ENCODE measurements around the gene INPP5D. TPM values are rescaled to one million over a fixed set of nuclear protein-coding genes. Genes with fewer than 3 reads are reported as not detected.
"Not testable (repeated sequence)": the region's sequence is repeated elsewhere in the genome, so short reads cannot be mapped to it uniquely, and the experiment has no call there.

Gene INPP5D
- total RNA-seq, 1 experiment from 2014 or later = 2.0 TPM

DNA sequence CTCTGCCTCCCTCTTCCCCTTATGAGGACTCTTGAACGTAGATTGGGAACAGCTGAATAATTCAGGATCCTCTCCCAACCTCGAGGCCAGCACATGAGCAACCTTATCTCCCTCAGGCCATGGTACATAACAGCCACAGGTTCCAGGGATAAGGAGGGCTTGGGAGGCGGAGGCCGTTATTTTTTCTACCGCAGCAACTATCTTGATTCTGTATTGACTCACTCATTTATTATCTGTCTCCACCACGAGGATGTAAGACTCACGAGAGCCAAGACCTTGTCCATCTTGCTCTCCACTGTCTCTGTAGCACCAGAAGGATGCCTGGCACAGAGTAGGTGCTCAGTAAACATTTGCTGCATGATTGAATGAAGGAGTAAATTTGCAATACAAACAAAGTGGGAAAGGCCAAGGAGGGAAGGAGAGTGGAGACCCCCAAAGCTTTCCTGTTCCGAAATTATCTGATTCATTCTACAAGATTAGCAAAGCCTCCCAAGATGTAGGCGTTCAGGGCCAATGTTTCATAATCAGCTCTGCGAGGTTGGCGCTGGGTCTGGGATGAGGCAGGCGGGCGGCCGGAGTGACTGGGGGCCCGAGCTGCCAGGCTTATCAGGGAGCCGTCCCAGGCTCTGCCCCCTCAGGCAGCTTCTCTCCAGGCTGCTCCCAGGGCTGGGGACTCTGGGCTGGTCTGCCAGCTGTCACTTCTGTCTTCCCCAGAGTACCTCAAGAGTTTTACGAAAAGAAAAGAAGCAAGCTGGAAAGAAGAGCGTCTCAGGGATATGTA, 31.6 kb downstream of the INPP5D start:
- no peak for DNase-seq (ENCODE audit: low read depth)

DNA sequence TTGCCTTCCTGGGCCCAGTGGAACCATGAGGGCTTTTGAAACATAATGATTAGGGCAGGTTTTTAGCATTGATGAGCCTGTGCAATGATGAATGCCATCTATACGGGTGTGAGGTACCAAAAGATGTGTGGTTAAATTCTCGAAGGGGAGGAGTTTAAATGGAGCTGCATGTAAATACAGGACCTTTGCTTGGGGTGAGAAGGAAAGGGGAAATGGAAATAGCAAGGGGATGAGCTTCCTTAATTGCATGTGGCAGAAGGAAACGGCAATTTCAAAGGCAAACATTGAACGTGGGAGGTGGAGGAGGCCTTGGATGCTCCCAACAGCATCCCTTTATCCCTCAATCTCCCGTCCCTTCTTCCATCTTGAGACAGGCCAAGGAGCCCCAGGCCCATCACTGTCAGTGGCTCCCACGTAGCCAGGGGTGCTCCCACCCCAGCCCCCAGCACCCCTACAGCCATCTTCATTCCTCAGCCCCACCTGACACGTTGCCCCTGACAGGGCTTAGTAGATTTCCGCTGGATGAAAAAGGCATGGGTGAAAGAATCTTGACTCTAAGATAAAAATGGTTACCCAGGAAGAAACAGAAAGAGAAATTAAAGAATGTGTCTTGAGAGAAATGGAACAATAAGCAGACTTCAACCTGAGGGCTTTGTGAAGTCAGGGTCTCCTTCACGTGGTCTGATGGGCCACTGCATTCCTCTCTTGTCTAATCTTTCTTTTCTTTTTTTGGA, 32.5 kb downstream of the INPP5D start:
- no peak for DNase-seq (ENCODE audit: low read depth)

DNA sequence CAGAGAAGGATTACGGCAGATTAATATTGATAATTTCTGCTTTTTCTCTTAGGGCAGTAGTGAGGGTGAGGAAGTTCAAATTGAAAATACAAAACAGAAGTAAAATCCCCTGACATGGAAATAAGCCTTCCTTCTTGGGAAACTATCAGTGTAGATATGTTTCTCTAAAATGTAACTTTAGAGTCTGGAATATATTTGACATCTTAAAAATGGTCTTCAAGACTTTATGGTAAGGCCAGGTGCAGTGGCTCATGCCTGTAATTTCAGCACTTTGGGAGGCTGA, 33.0 kb downstream of the INPP5D start:
- no peak for DNase-seq (ENCODE audit: low read depth)

DNA sequence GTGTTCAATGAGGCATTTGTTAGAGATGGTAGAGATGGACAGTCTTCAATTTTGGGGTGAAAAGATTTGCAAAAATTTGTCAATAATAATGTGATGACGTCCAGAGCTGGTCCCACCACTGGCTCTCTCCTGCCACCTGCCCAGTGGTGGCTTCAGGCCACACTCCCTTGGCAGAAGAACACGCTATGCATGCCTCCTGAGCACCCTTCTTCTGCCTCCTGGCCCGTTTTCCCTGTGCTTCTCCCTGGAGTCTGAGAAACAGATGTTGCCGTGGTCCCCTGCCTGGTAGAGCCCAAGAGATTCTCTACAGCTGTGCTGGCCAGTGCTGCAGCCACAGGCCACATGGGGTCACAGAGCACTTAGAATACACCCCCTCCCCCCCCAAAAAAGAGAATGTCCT, 33.6 kb downstream of the INPP5D start:
- DNase-seq (ENCODE audit: low read depth) = no peak

DNA sequence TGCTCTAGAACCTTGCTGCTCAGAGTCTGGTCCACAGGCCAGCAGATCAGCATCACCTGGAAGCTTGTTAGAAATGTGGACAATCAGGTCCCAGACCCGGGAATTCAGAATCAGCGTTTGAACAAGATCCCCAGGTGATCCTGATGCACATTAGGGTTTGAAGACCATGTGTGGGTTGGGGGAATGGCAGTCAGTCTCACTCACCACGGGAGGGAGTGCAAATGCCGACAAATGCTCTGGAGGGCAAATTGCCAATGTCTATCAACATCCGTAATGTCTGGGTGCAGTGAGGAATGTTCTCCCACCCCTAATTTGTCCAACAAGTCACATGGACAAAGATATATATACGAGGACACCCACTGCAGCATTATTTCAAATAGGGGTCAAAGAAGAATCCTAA, 34.5 kb downstream of the INPP5D start:
- DNase-seq (ENCODE audit: low read depth) = no peak

DNA sequence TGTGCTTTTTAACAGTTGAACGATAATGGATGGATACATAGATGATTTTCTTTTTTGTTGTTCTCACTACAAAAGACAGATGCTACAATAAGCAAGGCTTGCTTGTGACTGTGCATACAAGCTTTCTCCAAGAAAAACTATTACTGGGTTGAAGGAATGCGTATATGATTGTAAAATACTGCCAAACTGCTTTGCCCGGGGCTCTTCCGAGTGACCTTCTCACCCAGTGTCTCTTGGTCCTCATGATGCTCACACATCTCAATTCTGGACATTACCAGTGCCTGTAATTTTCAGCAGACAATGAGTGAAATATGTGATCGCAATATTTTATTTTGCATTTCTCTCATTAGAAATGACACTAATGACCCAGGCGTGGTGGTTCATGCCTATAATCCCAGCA, 35.9 kb downstream of the INPP5D start:
- DNase-seq (ENCODE audit: low read depth) = no peak

DNA sequence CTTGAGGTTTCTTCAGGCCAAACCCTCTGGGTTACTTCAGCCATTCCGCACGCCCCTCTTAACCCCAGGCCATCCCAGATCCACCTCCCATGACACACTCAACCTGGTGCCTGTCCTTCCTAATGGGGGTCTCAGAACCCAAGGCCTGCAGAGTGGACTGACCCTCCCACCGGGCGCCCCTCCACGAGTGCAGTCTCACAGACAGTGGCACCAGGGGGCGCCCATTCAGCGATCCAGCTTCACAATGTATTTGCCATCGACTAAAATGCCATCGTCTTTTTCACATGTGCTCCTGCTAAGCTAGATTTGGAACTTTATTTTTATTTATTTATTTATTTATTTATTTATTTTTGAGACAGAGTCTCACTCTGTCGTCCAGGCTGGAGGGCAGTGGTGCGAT, 38.5 kb downstream of the INPP5D start:
- no peak for DNase-seq (ENCODE audit: low read depth)

DNA sequence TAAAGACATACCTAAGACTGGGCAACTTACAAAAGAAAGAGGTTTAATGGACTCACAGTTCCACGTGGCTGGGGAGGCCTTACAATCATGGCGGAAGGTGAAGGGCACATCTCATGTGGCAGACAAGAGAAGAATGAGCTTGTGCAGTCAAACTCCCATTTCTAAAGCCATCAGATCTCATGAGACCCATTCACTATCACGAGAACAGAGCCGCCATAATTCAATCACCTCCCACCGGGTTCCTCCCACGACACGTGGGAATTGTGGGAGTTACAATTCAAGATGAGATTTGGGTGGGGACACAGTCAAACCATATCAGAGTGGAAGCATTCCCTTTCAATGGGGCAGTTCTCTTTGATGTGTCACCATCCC, 39.7 kb downstream of the INPP5D start:
- not testable (repeated sequence) for DNase-seq (ENCODE audit: low read depth)

DNA sequence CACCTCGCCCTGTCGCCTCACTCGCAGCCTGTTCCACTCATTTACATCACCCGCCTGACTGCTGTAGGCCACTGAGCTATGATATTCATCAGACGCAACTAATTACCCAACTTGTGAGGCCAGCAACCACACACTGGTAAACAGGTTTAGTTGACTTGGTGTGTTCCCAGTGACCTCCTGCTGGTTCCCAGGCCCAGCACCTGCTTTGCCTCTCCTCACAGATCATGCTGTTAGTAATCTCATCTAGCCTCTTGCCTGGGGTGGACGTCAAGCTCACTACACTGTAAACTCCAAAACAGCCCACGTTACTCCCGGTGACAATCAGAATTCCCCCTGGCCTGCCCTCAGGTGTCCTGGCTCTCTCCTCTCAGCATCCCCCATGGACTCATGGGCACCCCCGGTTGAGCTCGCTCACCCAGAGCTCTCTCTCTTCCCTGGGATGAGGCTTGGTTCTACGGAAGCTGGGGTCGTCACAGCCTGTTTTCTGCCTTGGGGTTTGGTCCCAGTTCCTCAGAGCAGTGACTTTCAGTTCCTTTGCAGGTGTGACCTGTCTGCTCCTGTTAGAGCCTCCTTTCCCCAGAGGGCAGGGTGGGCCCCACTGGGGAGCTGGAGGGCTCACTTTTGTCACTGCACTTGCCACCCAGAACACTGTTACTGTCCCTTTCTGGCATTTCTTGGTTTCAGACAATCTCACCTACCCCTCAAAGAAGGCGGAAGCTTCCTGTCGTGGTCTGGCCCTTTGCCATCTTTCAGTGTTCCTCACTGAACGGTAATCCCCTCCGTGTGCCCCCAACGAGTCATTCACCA, 40.3 kb downstream of the INPP5D start:
- DNase-seq (ENCODE audit: low read depth) = no peak

DNA sequence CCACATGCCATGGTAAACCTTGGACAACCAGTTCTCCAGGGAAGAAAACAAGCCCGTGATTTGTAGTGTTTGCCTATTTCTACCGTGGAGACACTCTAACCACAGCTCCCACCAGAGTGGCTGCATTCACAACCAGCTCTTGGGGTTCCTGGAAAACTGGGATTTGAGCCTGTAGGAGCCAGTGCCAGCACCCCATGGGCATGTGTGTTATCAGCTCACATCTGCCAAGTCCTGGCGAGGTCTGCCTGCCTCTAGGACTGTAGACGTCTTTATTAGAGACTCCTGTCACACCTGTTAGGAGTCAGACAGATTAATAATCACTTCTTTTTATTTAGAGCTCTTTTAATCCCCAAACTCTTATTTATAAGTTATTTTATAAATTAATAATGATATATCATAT, 41.0 kb downstream of the INPP5D start:
- DNase-seq (ENCODE audit: low read depth) = no peak

DNA sequence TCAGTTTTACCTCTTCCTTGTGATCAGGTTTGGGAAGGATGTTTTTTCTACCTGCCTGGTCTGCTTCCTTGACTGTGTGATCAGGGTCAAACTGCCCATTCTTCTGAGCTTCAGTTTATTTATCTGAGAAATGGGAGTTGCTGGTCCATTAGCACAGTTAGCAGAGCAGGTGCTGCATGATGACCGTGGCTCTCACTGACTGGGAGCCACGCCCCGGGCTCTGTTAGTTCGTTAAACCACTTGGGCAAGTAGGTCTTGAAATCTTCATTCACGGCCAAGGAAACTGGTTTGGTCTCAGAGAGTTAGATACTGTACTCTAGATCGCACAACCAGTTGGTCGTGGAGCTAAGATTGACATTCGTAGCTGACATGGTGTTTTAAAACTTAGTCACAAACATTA, 41.7 kb downstream of the INPP5D start:
- no peak for DNase-seq (ENCODE audit: low read depth)

DNA sequence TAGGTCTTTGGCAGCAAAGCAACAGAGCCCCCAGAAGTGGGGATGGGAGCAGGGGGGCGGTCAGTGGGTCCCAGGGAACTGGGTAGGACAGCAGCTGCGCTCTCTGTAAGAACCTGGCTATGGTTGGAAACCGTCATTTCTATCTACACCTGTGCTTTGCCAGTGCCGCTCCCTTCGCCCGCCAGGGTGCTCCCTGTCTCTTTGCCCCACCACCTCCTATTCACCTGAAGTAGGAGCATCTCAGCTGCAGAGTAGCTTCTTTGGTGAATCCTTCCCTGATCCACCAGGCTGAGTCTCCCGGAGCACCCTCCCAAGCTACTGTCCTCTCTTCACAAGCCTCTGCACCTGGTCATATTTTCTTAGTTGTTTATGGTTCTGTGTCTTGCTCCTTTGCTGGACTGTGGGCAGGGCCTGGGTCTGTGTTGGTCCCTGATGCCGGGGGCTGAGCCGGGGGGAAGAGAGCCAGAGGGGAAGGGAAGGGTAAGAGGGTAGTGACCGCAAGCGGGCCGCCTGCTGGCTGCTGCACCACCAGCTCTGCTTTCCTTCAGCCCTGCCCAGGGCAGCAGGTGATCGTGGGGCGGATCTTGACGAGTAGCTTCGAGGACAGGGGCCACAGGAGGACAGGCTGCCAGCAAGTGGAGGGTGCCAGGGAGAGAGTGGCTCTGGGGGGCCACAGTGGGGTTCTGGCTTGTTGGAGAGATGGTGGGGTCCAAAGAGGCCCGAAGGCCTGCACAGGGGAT, 45.2 kb downstream of the INPP5D start:
- no peak for DNase-seq (ENCODE audit: low read depth)

DNA sequence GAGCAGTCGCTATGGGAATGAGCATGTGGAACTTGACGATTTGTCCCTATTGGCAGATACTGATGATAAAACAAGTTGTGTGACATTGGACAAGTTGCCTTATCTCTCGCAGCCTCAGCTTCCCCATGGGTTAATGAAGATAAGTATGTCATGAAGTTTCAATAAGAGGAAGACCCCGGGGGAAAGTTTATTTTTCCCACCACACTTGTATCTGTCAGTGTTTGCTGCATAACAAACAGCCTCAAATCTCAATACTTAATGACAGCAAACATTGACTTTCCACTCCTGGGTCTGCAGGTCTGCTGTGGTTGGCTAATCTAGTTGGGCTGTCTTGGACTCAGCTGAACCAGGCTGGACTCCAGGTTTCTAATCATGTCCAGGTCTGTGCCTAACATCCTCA, 45.8 kb downstream of the INPP5D start:
- no peak for DNase-seq (ENCODE audit: low read depth)

DNA sequence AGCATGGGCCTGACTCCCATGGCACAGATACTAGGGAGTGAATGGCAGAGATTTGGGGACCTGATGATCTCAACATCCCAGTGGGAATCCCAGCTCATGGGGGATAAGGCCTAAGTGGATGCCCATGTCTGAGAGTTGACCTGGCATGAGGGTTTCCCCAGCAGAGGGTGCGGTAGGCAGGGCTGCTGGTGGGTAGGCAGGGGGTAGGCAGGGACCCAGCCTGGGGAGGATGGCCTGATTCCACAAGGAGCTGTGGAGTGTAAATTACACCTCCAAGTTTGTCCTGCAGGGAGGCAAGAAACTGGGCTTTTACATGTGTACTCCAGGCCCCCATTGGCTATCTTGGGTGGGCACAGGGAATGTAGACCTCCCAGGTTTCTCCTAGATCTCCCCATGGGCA, 46.9 kb downstream of the INPP5D start:
- no peak for DNase-seq (ENCODE audit: low read depth)

DNA sequence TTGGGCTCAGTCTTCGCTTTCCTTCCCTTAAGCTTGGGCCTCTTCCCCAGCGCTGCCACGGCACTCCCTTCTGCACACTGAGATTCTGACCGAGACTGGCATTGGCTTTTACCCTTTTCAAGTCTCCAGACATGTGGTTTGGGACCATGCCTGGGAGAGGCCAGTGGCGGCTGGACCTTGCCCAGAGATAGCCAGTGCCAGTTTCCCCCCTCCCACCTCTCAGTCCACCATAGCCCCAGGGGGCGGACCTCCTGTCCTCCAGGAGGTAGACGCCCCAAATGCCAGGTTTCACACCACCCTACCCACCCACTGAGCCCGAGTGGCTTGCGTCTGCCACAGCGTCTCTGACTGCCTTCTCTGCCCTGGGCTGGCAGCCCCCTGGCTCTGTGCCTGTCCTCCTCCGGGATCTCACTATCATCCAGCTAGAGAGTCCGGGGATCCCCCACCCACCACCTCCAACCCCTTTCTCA, 47.7 kb downstream of the INPP5D start:
- no peak for DNase-seq (ENCODE audit: low read depth)

DNA sequence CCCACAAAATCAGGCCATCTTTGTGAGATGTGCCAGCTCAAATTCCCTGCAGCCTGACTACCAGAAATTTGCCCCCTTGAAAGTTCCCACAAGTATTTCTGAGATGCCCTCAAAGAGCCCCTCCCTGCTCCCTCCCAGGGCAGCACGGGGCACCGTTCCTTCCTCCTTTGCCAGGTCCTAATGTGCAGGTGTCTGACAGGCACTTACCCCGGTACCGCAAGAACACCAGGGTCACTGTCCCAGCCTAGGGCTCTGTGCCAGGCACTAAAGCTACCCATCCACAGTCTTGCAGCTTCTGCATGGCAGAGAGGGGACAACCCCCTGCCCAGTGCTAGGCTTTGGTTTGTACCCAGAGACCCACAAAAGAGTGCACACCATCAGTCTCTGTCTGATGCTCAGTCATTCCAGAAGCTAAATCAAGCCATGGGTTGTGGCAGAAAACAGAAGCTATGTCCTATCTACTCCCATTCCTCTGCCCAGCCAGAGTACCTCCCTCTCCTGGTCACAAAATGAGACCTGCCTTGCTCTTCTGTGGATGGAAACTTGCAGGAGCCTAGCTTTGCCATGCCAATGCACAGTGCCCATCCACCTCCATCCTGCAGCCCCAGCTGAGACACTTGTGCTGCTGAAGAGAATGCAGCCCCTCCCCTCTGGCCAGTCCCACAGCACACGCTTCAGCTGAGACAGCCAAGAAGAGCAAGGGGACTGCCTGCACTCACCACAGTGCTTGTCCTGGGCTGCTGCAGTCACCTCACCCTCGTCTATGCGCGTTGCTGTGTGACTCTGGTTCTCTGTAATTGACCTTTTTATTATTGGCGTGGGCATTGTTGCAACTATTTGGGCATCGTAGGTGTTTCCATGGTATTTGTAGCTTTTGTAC, 48.7 kb downstream of the INPP5D start:
- no peak for DNase-seq (ENCODE audit: low read depth)

DNA sequence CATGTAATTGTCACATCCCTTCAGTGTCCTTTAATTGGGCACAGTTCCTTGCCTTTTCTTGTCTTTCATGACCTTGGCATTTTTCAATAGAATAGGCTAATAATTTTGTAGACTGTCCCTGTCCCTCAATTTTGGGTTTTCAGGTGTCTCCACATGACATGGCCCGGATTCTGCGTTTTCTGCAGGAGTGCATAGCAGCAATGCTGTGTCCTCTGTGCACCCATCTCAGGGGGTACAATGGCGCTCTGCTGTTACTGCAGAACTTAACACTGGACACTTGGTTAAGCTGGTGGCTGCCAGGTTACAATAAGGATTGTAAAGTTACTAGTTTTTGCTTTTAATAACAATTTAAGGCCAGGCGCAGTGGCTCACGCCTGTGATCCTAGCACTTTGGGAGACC, 51.3 kb downstream of the INPP5D start:
- DNase-seq (ENCODE audit: low read depth) = no peak

DNA sequence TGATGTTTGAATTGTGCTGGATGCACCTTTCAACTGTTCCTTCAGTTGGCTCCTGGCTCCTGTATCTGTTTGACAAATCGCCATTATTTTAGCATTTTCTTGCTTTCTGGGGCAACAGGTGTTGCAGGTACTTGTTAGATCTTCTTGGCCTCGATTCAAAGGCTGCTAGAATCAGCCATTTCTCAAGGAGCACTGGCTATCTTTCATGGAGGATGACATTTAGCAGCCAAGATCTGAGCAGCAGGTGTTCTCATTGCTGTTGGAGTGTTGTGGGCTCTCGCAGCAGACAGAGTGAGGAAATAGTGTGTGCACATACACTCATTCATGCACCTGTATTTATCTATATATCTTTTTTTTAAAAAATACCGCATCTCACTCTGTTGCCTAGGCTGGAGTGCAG, 52.2 kb downstream of the INPP5D start:
- DNase-seq (ENCODE audit: low read depth) = no peak

DNA sequence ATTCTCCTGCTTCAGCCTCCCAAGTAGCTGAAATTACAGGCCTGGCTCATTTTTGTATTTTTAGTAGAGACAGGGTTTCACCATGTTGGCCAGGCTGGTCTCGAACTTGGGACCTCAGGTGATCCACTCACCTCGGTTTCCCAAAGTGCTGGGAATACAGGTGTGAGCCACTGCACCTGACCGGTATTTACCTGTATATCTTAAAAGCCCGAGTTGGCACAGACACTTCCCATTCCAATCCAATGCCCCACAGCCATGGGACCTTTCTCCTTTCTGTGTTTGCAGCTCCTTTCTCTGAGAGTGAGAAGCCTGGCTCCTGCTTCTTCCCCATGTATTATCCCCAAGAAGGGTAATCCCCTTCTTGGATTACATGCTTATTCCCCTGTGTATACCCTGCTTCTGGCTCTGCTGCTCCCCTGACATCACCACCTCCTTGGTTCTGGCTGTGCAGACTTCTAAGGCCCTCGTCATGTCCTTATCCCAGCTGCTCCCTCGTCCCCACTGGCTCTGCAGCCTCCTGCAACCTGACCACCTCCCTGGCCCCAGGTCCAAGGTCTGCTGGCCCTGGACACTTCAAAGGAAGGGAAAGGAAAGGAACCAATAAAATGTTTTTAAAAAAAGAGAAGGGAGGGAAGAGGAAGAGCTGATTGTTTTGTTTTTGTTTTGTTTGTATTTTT, 52.8 kb downstream of the INPP5D start:
- no peak for DNase-seq (ENCODE audit: low read depth)

DNA sequence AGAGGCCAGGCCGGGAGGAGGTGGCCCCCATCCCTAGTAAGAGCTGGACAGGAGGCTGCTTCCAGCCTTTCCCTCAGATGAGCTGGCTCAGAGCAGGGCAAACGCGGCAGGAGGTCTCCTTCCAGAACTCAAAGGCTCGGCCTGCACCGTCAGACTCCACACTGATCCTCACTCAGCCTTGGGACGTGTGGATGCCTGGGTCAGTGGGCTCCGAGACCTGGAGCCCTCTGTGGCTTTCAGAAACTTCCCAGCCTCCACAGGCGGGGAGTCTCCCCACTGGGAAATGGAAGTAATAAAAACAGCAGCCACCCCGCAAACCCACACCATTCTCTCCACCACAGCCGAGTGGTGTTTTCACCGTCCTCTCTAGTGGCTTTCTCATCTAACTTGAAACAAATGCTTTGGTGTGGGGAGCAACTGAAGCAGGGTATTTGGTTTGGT, 54.3 kb downstream of the INPP5D start:
- no peak for DNase-seq (ENCODE audit: low read depth)
